GM19351 (cell line): ENCODE results near the gene TMEM203.

Experiments used
- ATAC-seq: cut with Tn5 transposase; IDR thresholded peaks from one replicate; pipeline ENCODE4 v1.9.1; 2021; ENCODE audit warnings: mild to moderate bottlenecking, moderate library complexity; ENCODE audit not compliant: unreplicated experiment

The TMEM203 gene

DNA sequence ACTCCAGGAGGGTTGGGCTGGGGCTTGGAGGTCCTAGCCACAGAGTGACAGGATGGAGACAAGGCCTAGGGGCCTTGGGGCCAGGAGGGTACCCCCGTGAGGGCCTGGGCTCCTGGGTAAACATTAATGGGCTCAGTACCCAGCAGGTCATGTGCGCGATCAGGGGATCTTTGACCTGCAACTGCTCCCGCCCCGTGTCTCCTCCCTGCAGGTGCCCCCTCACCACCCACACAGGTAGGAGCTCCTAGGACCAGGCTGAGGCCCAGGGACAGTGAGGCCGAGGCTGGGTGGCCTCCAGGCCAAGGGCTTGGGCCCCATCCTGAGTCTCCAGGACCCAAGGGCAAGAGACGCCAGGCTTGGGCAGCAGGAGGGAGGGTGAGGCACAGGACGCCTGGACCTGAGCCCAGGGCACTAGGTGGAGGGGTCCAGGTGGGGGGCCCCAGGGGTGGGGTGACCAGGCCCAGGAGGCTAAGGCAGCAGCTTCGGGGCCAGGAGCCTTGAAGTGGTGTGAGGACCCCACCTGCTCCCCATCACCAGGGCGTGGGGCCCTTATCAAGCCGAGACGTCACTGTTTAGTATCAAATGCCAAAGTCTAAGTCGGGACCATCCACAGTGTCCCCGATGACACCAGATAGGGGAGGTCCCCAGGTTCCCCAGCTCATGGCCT is 25.4 kb upstream of the TMEM203 start, which contains the start of gene SLC34A3:
SLC34A3 (plus strand) TSS at position 197 of the 667 bp plus-strand sequence. CDS start 802 bp downstream, outside the sequence.
- no peak for ATAC-seq

DNA sequence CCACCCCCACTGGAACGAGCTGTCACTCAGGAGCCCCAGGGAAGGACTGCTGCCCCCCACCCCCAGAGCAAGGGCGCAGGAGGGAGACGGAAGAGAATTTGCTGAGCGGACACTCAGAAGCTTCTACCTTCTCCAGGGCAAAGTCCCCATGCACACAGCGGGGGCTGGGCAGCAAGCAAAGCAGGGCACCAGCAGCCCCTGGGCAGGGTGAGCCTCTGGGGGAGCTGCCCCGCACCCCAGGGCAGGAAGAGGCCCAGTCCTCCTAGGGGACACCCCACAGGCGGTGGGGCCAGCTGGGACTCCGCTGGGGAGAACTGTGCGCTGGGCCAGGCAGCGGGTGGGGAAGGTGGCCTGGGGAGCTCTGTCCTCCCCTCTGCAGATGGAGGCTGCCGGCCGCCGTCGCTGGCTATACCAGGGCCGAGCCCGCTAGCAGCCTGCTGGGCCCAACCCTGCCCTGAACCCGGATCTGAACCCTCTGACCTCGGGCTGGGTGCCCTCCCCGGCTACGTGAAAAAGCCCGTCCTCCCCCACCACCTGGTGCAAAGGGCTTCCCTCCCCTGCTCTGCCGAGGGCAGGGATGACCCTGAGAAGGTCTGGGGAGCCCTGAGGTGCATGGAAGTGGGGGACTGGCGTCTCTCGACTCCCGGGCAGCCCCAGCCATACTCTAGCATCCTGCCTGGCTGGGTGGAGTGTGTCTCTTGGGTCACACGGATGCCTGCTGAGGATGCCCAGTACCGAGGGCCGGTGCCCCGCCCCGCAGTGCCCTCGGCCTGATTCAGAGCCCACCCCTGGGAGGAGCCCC is 24.7 kb upstream of the TMEM203 start:
- ATAC-seq = no peak

DNA sequence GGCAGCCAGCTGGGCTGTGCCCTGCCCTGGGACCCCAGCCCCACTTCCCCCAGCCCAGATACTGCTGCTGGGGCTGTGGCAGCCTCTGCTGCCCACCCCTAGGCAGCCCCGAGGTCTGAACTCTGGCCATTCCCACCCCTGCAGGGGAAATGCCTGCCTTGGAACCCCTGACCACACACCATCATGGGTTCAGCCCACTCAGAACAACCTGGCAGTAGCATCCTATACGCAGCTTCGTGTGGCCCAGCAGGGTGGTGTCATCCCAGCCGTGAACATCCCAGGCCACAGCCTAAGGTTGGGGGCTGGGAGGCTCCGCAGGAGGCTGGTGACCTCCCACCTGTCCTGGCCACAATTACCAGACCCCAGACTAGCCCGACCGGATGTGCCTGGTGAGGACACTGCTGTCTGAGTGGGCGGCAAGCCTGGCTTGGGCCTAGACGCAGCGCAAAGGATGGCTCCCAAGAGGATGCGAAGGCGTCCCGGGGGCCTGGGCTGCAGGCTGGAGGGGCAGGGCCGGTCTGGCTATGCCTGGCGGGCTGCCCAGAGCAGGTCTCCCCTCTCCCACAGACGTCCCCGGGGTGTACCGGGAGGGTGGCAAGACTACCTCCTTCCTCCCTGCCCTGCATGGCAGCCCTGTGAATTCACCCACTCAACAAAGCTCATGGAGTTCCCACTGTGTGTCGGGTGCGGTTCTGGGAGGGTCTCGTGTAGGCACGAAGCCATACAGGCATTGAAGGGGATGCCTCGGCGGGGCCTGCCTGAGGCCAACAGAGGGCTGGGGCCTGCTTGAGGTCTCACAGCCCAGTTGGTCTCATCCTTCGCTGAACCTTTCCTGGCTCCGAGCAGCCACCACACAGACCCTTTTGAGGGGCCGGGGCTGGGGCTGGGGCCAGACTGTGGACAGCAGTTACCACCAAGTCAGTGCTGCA is 23.8 kb upstream of the TMEM203 start:
- no peak for ATAC-seq

DNA sequence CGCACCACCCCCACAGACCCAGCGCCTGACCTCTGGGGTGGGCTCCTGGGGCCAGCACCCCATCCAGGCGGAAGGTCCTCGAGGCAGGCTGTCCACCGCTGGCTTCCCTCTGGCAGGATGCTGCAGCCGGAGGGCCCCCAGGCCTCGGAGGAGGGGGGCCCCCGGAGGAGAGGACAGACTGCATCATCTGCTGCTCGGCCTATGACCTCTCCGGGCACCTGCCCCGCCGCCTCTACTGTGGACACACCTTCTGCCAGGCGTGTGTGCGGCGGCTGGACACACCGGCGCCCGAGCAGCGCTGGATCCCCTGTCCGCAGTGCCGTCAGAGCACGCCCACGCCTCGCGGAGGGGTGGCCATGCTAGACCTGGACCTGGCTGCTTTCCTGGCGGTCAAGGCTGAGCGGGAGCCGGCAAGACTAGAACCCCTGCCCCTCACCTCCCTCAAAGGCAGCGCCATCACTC is 23.1 kb upstream of the TMEM203 start:
- no peak for ATAC-seq

DNA sequence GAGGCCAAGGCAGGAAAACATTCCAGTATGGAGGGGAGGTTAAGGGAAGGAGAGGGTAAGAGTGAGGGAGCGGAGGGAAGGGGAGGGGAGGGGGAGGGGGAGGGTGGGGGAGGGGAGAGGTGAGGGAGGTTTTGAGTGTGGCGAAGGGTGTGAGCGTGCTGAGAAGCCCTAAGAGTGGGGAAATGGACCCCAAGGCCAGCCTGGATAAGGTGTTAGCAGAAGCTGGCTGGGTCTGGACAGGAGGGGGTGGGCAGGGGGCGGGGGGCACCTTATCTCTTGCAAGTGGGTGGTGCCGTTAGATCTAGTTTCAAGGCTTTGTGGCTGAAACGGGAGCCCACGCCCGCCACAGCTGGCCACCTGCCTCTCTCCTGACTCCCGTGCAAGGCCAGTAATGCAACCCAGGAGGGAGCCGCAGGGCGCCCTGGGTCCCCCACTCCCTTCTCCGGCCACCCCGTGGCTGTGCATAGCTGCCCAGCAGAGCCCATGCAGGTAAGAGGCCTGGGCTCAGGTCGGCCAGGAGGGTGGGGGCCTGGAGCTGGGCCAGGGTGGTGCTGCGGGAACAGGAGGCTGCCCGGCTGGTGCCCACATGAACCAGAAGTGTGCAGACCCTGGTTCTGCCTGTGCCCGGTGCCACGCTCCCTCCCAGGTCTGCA is 22.5 kb upstream of the TMEM203 start:
- ATAC-seq = no peak

DNA sequence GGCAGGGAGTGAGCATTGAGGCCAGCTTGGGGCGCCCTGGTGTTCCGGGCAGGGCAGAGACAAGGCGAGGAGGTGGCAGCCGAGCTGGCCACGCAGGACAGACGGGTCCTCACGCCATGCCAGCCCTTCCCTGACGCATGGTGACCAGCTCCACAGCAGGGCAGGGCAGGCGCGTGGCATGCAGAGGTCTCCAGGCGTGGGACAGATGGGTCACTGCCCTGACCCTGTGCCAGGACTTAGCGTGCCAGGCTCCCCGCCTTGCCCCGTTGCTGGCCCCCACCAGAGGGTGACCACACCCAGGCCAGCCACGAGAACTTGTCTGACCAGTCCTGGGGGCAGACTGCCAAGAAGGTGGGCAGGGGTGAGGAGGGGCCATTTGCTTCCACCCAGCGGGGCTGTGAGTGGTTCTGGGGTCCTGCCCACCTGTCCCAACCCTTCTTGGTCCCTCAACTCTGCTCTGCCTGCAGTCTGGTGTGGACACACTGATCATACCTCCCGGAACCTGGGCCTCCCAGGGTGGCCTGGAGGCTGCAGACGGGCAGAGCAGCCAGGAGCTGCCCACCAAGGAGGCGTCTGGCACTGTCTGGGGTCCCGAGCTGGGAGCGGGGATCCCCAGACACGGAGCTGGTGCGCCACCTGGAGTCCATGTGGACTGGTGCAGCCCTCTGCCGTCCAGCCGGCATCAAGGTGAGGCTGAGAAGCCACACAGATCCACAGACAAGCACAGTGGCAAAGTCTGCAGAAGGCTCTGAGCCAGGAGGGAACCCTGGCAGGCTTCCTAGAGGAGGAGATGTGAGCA is 21.8 kb upstream of the TMEM203 start, which contains the start of gene RNF224:
RNF224 (plus strand) TSS at position 449 of the 799 bp plus-strand sequence. CDS start 834 bp downstream, outside the sequence.
- no peak for ATAC-seq

DNA sequence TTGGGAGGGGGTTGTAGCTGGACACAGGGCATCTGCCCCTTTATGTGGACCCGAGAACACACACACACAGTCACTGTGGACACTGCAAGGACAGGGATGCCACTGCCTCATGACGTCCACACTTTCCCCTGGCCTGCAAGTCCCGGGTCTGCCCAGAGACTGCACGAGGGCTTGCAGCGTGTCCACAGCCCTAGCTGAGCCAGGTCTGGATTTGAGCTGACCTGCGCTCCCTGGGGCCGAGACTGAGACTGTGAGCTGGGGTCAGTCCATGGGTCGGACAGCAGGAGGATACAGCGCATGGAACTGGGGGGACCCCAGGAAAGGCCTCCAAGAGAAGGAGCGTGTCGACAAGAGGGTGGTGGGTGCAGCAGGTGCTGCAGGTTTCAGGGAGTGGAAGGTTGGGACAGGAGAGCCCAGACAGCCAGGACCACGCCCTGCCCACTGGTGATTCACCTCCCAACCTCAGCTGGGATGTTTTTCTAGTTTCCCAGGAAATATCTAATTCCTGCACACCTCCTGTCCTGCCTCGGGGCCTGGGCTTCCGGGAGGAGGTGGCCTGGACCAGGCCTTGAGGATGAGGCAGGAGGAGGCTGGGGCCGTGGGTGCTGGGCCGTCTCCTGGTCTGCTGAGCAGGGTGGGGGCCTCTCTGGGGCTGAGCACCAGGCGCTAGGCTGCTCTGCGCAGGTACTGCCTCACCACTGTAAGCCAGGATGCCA is 21.0 kb upstream of the TMEM203 start:
- no peak for ATAC-seq

DNA sequence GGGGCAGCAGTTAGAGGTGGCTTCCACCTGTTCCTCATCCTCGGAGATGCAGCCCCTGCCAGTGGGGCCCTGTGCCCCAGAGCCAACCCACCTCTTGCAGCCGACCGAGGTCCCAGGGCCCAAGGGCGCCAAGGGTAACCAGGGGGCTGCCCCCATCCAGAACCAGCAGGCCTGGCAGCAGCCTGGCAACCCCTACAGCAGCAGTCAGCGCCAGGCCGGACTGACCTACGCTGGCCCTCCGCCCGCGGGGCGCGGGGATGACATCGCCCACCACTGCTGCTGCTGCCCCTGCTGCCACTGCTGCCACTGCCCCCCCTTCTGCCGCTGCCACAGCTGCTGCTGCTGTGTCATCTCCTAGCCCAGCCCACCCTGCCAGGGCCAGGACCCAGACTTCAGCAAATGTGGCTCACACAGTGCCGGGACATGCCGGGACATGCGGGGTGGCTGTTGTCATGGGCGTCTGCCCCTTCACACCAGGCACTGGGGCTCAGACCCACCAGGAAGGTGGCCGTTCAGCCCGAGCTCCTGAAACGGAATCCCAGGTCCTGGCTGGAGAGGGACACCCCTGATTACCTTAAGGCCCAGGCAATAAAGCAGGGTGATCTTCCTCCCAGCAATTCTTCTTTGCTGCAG is 20.4 kb upstream of the TMEM203 start:
- ATAC-seq = no peak

DNA sequence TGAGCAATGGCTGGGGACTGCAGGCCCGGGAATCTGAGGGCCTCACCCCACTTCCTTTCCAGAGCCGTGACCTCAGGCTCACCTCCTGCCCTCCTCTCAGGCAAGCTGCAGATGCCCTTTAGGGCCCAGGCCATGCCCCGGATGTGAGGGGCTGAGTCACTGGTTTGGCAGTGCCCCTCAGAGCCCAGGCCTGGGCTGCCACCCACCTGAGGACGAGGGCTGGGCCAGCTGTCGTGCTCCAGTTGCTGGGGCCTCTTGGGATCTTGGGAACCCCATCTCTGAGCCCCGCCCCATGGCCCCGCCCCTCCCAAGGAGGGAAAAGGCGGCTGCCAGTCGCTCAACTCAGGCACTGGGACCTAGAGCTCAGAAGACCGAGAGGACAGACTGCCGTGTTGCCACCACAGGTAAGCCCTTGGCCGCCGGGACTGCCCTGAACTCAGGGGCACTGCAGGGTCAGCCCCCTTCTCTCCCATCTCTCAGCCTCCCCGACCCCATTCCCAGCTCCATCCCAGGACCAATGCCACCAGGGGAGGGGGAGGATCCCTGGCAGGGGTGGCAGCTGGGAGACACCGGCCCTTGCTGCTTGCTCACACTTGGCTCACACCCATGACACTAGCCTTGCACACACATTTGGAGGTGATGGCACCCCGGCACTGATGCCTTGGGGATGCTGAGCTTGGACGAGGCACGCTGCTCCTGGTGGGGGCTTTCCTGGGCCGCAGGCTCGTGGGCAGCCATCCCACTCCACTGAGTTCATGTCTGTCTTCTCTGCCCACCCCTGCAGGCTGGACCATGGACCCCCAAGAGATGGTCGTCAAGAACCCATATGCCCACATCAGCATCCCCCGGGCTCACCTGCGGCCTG is 19.6 kb upstream of the TMEM203 start, which contains the start of gene CYSRT1:
CYSRT1 (plus strand) TSS at position 345 of the 865 bp plus-strand sequence; CDS start at position 793, 448 bp downstream.
- no peak for ATAC-seq

DNA sequence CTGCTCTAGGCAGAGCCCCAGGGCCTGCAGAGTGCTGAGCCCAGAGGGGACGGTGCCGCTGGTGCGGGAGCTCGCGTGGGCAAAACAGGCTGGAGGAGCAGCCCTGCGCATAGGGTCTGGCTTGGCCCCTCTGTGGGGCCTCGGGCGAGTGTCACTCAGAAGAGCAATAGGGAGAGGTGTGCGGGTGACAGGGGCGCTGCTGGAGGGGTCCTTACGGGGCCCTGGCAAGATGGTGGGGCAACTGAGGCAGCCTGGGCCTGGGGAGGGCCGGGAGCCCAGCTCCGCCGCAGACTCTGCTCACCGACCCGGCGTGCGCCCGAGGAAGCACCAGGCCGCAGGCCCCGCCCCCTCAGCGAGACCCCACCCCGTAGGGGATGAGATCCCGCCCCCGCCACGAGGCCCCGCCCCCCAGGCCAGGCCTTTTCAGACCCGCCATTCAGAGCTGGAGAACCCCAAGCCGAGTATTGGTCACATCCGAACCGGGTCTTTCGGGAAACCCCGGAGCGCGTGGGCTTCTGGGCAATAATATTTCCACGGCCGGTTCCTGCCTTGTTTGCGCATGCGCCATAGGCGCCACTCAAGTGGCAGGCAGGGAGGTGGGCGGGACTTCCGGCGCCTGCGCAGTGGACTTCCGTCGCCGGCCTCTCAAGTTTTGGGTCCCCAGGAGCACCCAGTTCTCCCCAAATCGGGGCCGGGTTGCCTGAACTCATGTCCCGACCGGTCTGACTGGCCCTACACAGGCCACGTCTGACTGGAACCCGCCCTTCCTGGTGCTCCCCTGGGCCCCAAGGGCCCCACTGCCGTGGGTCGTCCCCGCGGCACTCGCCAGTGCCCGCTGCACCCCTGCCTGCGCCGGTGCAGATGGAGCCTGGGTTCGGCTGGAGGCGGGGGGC is 17.9 kb upstream of the TMEM203 start:
- peak; percentile 74 for ATAC-seq

DNA sequence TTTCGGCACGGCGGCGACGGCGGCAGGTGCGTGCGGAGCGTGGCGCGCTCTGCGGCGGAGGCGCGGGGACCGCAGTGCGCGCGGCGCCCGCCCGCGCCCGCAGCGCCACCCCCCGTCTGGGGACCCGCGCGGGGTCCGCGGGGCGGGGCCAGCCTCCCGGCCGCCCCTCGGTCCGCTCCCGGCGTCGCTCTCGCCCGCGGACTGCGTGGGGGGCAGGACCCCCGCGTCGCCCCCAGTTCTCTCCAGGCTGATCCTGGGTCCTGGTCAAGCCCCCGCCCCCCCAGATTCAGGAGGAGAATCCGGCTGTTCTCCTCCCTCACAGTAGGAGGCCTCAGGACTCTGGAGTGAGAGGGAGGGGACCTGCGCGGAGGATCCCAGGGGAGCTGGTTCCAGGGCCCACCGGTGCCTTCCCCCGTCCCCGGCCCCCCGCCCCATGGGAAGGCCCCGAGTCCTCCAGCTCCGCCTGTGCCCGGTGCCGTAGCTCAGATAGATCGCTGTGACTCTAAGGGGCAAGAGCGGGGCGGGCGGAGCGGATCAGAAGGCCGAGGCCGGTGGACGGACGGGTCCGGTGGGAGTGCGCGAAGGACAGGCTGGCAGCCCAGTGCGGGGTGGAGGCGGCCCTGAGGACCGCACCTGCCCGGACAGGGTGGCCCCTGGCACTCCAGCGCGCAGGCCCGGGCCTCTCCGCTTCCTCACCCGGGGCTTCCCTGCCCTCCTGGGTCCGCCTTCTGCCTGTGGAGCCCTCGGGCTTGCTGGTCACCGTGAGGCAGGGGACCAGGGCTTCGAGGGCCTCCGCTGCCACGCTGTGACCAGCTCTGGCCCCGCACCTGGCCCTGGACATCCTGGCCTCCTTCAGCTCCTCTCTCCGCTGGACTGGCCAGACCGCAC is 17.0 kb upstream of the TMEM203 start, which contains the start of gene RNF208:
RNF208 (minus strand) TSS at position 51 of the 888 bp plus-strand sequence. CDS start 1,028 bp downstream, outside the sequence.
- no peak for ATAC-seq

DNA sequence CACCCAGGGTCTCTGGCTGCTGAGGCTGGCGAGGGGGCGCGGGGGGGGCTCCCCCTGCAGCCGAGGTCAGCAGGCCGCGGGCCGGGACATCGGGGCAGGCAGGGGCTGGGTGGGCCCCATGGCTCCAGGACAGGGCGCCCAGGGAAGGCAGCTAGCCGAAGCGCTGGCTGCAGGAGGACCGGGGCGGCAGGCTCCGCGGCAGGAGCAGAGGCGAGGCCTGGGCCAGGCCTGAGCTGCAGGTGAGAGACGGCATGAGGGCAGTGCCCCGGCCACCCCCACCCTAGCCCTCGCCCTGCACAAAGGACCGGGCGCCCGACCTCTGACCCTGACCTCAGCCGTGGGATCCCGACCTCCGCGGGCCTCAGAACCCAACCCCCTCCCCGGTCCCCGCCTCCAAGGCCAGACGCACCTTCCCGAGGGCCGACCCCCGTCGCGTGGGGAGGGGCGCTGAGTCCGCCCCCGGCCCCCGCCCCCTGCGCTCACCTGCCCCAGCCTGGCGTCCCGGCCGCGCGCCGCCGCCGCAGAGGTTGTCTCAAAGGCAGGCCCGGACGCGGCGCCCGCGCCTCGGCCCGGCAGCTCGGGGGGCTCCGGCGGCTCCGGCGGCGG is 16.2 kb upstream of the TMEM203 start:
- ATAC-seq = no peak

DNA sequence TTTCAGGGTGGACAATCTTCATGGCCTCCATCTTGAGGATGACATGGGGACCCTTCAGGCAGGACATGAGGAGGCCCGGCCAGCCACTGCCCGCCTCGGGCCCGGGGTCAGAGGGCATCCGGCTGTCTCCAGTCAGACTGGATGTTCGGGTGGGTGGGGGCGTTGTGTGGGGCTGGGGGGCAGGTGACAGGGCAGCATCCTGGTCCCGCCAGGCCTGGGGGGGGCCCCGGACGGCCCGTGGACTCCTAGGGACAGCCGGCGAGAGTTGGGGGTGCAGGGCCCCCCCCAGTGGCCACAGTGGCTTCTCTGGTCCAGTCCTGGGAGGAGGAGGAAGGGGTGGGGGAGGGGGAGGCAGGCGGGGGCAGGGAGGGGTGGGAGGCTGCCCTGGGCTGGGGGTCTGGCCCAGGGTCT is 15.7 kb upstream of the TMEM203 start:
- ATAC-seq = no peak

DNA sequence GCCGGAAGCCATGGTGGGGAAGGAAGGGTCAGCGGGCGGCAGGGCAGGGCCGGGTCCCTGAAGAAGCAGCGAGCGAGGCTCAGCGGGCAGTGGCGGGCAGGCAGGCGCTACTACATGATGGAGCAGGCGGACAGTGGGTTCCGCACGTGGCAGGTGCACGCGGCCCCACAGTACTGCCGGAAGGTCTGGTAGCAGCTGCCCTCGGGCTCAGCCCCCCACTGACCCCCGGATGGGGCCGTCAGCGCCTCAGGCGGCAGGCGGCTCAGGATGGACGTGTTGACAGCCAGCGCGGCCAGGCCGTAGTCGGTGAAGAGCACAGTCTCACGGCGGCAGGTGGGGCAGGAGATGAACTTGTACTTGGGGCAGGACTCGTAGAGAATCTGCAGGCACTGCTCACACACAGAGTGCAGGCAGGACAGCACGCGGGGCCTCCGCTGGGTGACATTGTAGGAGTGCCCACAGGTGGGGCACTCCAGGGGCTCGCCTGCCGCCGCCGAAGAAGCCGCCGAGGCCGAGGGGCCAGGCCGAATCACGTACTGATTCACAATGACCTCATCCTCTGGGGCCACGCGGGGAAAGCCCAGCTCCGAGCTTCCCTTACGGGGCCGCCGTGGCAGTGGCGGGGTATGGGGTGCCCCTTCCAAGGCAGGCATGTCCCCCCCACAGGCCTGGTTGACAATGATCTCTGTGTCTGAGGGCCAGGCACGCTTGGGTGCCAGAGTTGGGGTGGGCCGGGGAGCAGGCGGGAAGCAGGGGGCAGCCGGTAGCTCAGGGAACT is 15.1 kb upstream of the TMEM203 start:
- no peak for ATAC-seq
